ENCODE results near the gene ROPN1B.
"Not testable (repeated sequence)": the region's sequence is repeated elsewhere in the genome, so short reads cannot be mapped to it uniquely, and the experiment has no call there.

- TF ChIP-seq POLR2AphosphoS5 (IDR thresholded peaks at IDR 0.05; ENCODE audit: low read depth): not testable (repeated sequence)
- peak; percentile 83 for TF ChIP-seq REST (IDR thresholded peaks at IDR 0.05; ENCODE audit: insufficient replicate concordance, low read depth)
Measured at GRCh38 chr3:125963834-125964233, 5.1 kb upstream of the ROPN1B start.
